ENCODE data around the gene PLD3. TPM values are rescaled to one million over a fixed set of nuclear protein-coding genes. Genes with fewer than 3 reads are reported as not detected.

The PLD3 gene
- total RNA-seq, 2 experiments from 2014 or later: 54.4 to 56.7 TPM

- ChIA-PET CTCF (interaction anchor here (2.0 kb wide), 1 partner anchor 32 kb away, joined by 6 read pairs; no protein-coding TSS in a partner anchor), POLR2A (interaction anchor here (0.6 kb wide), 1 partner anchor 98 kb away, joined by 3 read pairs; no protein-coding TSS in a partner anchor)
- no peak overlapping the region for H3K4me3 Mint-ChIP-seq
- no peak for TF ChIP-seq CTCF (IDR thresholded peaks at IDR 0.05)
- H3K27me3 Mint-ChIP-seq: no peaks in the 10 kb centered on the region
- H3K4me1 Mint-ChIP-seq (ENCODE audit: low read depth): no peaks in the 10 kb centered on the region
- ATAC-seq (no peak), DNase-seq (no peak)
- H3K27ac Mint-ChIP-seq: no peak overlapping the region
- intact Hi-C loops (cut with micrococcal nuclease): no loop called here
- H3K9me3 Mint-ChIP-seq: no peaks in the 10 kb centered on the region
- H3K36me3 Mint-ChIP-seq (ENCODE audit: low read depth): peaks cover 16% of the 10 kb centered on the region
These were observed 11.9 kb upstream of the PLD3 start for GRCh38 chr19:40336601-40336900.

GRCh38 chr19:40337107-40337506, 11.4 kb upstream of the PLD3 start:
- DNase-seq: no peak
- POLR2A ChIA-PET: no interaction called here
- no peak for ATAC-seq
- CTCF ChIA-PET: interaction anchor here (2.0 kb wide), 1 partner anchor 32 kb away, joined by 6 read pairs; no protein-coding TSS in a partner anchor
- Mint-ChIP-seq H3K4me3 (no peak overlapping the region), H3K27me3 (no peaks in the 10 kb centered on the region), H3K4me1 (ENCODE audit: low read depth) (no peaks in the 10 kb centered on the region), H3K36me3 (ENCODE audit: low read depth) (peaks cover 12% of the 10 kb centered on the region), H3K9me3 (no peaks in the 10 kb centered on the region), H3K27ac (no peak overlapping the region)
- TF ChIP-seq CTCF (IDR thresholded peaks at IDR 0.05): no peak
- intact Hi-C loops (cut with micrococcal nuclease): no loop called here

GRCh38 chr19:40337594-40337993, 10.9 kb upstream of the PLD3 start:
- no peak for DNase-seq
- POLR2A ChIA-PET: no interaction called here
- TF ChIP-seq CTCF (IDR thresholded peaks at IDR 0.05): no peak
- peaks cover 11% of the 10 kb centered on the region for H3K36me3 Mint-ChIP-seq (ENCODE audit: low read depth)
- intact Hi-C loops (cut with micrococcal nuclease): no loop called here
- CTCF ChIA-PET: interaction anchor here (2.0 kb wide), 1 partner anchor 33 kb away, joined by 6 read pairs; no protein-coding TSS in a partner anchor
- no peaks in the 10 kb centered on the region for H3K27me3 Mint-ChIP-seq
- H3K27ac Mint-ChIP-seq: no peak overlapping the region
- no peaks in the 10 kb centered on the region for H3K9me3 Mint-ChIP-seq
- no peak for ATAC-seq
- no peak overlapping the region for H3K4me3 Mint-ChIP-seq
- H3K4me1 Mint-ChIP-seq (ENCODE audit: low read depth): peaks cover 3% of the 10 kb centered on the region

- Mint-ChIP-seq H3K27ac (no peak overlapping the region), H3K4me3 (no peak overlapping the region), H3K27me3 (no peaks in the 10 kb centered on the region), H3K36me3 (ENCODE audit: low read depth) (peaks cover 3% of the 10 kb centered on the region), H3K4me1 (ENCODE audit: low read depth) (peaks cover 3% of the 10 kb centered on the region), H3K9me3 (no peaks in the 10 kb centered on the region)
- CTCF ChIA-PET: no interaction called here
- no peak for ATAC-seq
- DNase-seq: no peak
- POLR2A ChIA-PET: no interaction called here
- intact Hi-C loops (cut with micrococcal nuclease): no loop called here
- TF ChIP-seq CTCF (IDR thresholded peaks at IDR 0.05): no peak
These were observed 9.3 kb upstream of the PLD3 start for GRCh38 chr19:40339018-40339728.

- intact Hi-C loops (cut with micrococcal nuclease): no loop called here
- CTCF ChIA-PET: interaction anchor here (1.3 to 1.4 kb wide), 2 partner anchors 10 to 37 kb away, joined by 3 to 4 read pairs; no protein-coding TSS in a partner anchor
- H3K4me3 Mint-ChIP-seq: no peak overlapping the region
- ATAC-seq (no peak), DNase-seq (no peak)
- H3K27me3 Mint-ChIP-seq: no peaks in the 10 kb centered on the region
- POLR2A ChIA-PET: no interaction called here
- peaks cover 13% of the 10 kb centered on the region for H3K4me1 Mint-ChIP-seq (ENCODE audit: low read depth)
- H3K36me3 Mint-ChIP-seq (ENCODE audit: low read depth): peaks cover 5% of the 10 kb centered on the region
- no peak for TF ChIP-seq CTCF (IDR thresholded peaks at IDR 0.05)
- H3K27ac Mint-ChIP-seq: peak overlapping the region; percentile 50
- H3K9me3 Mint-ChIP-seq: no peaks in the 10 kb centered on the region
These were observed 6.7 kb upstream of the PLD3 start for GRCh38 chr19:40341601-40342482.
